ENCODE measurements around the gene RAD51AP1. TPM values are rescaled to one million over a fixed set of nuclear protein-coding genes. Genes with fewer than 3 reads are reported as not detected.

RAD51AP1 gene
- total RNA-seq, 1 donor, result 35.2 TPM

DNA sequence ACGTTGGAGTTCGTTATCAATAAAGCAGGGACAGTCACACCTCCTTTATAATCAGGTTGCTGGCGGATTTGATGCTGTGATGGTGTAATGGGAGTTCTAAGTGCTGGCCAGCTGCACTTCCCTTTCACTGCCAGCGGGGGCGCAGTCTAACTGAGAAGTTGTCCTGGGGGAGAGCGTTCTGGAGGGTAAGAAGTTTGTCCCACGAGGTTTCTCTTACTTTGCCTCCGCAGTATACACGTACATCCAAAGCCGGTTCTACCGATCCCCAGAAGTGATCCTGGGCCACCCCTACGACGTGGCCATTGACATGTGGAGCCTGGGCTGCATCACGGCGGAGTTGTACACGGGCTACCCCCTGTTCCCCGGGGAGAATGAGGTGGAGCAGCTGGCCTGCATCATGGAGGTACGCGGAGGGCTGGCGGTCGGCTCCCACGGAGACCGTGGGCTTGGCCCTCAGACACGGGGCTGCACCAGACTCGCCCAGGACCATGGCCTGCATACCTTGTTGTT is 66.0 kb downstream of the RAD51AP1 start:
- peak; percentile 100 for TF ChIP-seq CTCF (IDR thresholded peaks at IDR 0.05; ENCODE audit: insufficient read depth, low read length)
- H3K4me3 ChIP-seq (ENCODE audit: low read depth, low read length), result peak overlapping the region; percentile 88
- peak; percentile 90 for DNase-seq (ENCODE audit: low read depth)

DNA sequence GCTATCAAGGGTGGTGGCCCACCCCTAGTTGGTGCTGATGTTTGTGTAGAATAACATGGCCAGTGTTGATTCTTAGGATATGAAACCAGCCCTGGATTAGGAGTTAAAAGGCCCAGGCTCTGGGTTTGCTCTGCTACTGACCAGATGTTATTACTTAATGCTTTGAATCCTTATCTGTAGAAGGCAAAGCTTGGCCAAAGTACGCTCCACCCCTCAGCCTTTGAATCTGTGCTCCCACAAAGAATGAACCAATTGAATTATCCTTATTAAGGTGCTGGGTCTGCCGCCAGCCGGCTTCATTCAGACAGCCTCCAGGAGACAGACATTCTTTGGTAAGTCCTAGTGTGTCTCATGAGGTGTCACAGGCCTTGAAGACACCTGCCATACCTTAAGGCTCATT is 68.4 kb downstream of the RAD51AP1 start:
- H3K4me3 ChIP-seq (ENCODE audit: low read depth, low read length), result no peak overlapping the region
- peak; percentile 54 for DNase-seq (ENCODE audit: low read depth)
- no peak for TF ChIP-seq CTCF (IDR thresholded peaks at IDR 0.05; ENCODE audit: insufficient read depth, low read length)

DNA sequence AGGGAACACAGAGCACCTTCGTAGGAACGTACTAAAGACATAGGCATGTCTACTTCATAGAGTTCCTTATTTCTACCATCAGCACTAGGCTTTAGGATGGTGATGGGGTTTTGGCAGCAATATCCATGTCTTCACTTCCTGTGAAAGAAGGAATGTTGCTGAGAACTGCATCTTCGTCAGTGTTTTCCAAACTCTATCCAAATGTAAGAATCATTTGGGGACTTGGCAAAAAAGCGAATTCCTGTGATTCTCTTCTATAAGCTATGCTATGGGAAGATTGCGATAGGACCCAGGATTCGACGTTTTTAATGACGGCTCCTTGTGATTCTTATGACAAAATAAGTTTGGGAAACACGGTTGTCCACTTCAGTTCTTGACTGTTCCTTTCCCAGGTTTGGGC is 70.4 kb downstream of the RAD51AP1 start:
- no peak for TF ChIP-seq CTCF (IDR thresholded peaks at IDR 0.05; ENCODE audit: insufficient read depth, low read length)
- no peak for DNase-seq (ENCODE audit: low read depth)
- H3K4me3 ChIP-seq (ENCODE audit: low read depth, low read length), result no peak overlapping the region

Other genes with a start within 250 kb of the RAD51AP1 start
- 11.5 and 20.4 TPM in 2 replicates for gene TIGAR, start 217.7 kb upstream of the RAD51AP1 start, total RNA-seq (ENCODE audit: low replicate concordance)
- not detected in 2 replicates for gene FGF23, start 159.2 kb upstream of the RAD51AP1 start, total RNA-seq (ENCODE audit: low replicate concordance)
- gene FGF6, start 93.1 kb upstream of the RAD51AP1 start, total RNA-seq (ENCODE audit: low replicate concordance), result not detected in 2 replicates
- 12.8 and 34.2 TPM in 2 replicates for gene DYRK4, start 23.3 kb downstream of the RAD51AP1 start, total RNA-seq (ENCODE audit: low replicate concordance)
- 0.81 and 4.9 TPM in 2 replicates for gene AKAP3, start 110.2 kb downstream of the RAD51AP1 start, total RNA-seq (ENCODE audit: low replicate concordance)
- 57.7 and 80.9 TPM in 2 replicates for gene NDUFA9, start 110.2 kb downstream of the RAD51AP1 start, total RNA-seq (ENCODE audit: low replicate concordance)
- 0.90 TPM in 1 of 2 replicates, not detected in the other for gene GALNT8, start 181.5 kb downstream of the RAD51AP1 start, total RNA-seq (ENCODE audit: low replicate concordance)

All from fibroblast of the aortic adventitia (primary cell).